Fibroblast of lung (primary cell): ENCODE results near the gene WDR43.

Experiments
- CTCF ChIP-seq, 2 donors: IDR thresholded peaks in 1 of 2; conservative IDR thresholded peaks in 1 of 2; 1 replicate in 1 of 2; 2 replicates in 1 of 2; pipeline ENCODE4 v1.5.1; 2011 to 2012; ENCODE audit warnings: low read length in 2 of 2, control low read depth in 1 of 2, inconsistent platforms in 1 of 2, low read depth in 1 of 2, mild to moderate bottlenecking in 1 of 2
- EZH2 ChIP-seq: IDR thresholded peaks from 2 replicates; pipeline ENCODE4 v1.5.1; 2012; ENCODE audit warnings: low read length, control low read depth, mild to moderate bottlenecking; ENCODE audit errors: missing control alignments

GRCh38 chr2:28976584-28976983 lies 82.1 kb downstream of the WDR43 start:
- TF ChIP-seq CTCF (conservative IDR thresholded peaks at IDR 0.05 in 1 of 2, IDR thresholded peaks at IDR 0.05 in 1 of 2; ENCODE audit: low read depth in 1 of 2, low read length in 2 of 2) (no peak), EZH2 (no peak)
